Small intestine (tissue), 7 donors: ENCODE results near the gene FAM20C. TPM values are rescaled to one million over a fixed set of nuclear protein-coding genes. Genes with fewer than 3 reads are reported as not detected.
A peak's percentile ranks its signal among the peaks of the same experiment; 100 is the strongest.
"Not testable (repeated sequence)": the region's sequence is repeated elsewhere in the genome, so short reads cannot be mapped to it uniquely, and the experiment has no call there.

Source experiments
- DNase-seq, 2 donors: peaks; one replicate each; pipeline versions ENCODE4 v3.0.0 to v3.0.0-alpha.2; 2013
- FAIRE-seq: peaks from 2 replicates; lab custom pipeline; 2012; peaks lifted over from hg19 to GRCh38; lab: Jason Lieb, UNC
- H3K27ac ChIP-seq, 3 donors: one replicate each; pipeline ENCODE4 v1.5.1; 2013; ENCODE audit warnings: low read length in 2 of 3, mild to moderate bottlenecking in 2 of 3, control low read depth in 1 of 3, inconsistent platforms in 1 of 3, low read depth in 1 of 3, moderate library complexity in 1 of 3
- H3K27me3 ChIP-seq, 3 donors: one replicate each; pipeline ENCODE4 v1.6.1; 2013; ENCODE audit warnings: low read length in 3 of 3, inconsistent platforms in 1 of 3; ENCODE audit not compliant: control insufficient read depth in 3 of 3, insufficient read depth in 3 of 3
- H3K36me3 ChIP-seq, 3 donors: one replicate each; pipeline ENCODE4 v1.6.1; 2013; ENCODE audit warnings: low read length in 3 of 3, inconsistent platforms in 1 of 3, low read depth in 1 of 3, mild to moderate bottlenecking in 1 of 3, moderate library complexity in 1 of 3; ENCODE audit not compliant: control insufficient read depth in 3 of 3, insufficient read depth in 2 of 3
- H3K4me1 ChIP-seq, 3 donors: one replicate each; pipeline ENCODE4 v1.6.1; 2013; ENCODE audit warnings: low read length in 2 of 3, inconsistent platforms in 1 of 3, low read depth in 1 of 3, mild to moderate bottlenecking in 1 of 3, moderate library complexity in 1 of 3; ENCODE audit not compliant: control insufficient read depth in 3 of 3, insufficient read depth in 2 of 3
- H3K4me3 ChIP-seq, 3 donors: one replicate each; pipeline ENCODE4 v1.5.1; 2013; ENCODE audit warnings: low read length in 3 of 3, control low read depth in 1 of 3, inconsistent platforms in 1 of 3, low read depth in 1 of 3, mild to moderate bottlenecking in 1 of 3, moderate library complexity in 1 of 3
- H3K9me3 ChIP-seq, 2 donors: one replicate each; pipeline ENCODE4 v1.6.1; 2013; ENCODE audit warnings: low read depth in 1 of 2, low read length in 1 of 2; ENCODE audit not compliant: control insufficient read depth in 2 of 2, insufficient read depth in 1 of 2
- WGBS, 3 donors: extraction: QIAGEN DNeasy Blood & Tissue Kit; methylation state at CpG; one replicate each; pipeline ENCODE4 v1.1.7; 2013; 5-methylcytosine and 5-hydroxymethylcytosine counted together
- polyA plus RNA-seq, 4 donors: library from polyadenylated mRNA; stranded (reverse) in 3 of 4; unstranded in 1 of 4; fragments of 200-250 nt in 3 of 4; fragments of 120-200 nt in 1 of 4; gene quantifications; one replicate each; pipeline versions ENCODE4 v1.2.1 to v1.2.3, GENCODE V29; 2013
- donor health status: healthy with polysubstance abuse.
- donor health status: control.
- donor health status: control.
- donor health status: Bipolar disorder and iron deficiency.
- donor health status: healthy.

The FAM20C gene
- polyA plus RNA-seq, 4 donors, result 19.7 to 69.4 (median 32.1) TPM

GRCh38 chr7:240146-240676 is 47.8 kb downstream of the FAM20C start:
- DNase-seq, result no peak
- Histone ChIP-seq H3K4me1 (peaks cover 0 to 9% (median 0%) of the 10 kb centered on the region in 3 donors), H3K27me3 (no peaks in the 10 kb centered on the region), H3K27ac (no peak overlapping the region), H3K4me3 (no peak overlapping the region), H3K36me3 (peaks cover 0 to 60% (median 2%) of the 10 kb centered on the region in 3 donors), H3K9me3 (no peaks in the 10 kb centered on the region)
- no peak for FAIRE-seq

GRCh38 chr7:240887-241421 is 48.6 kb downstream of the FAM20C start:
- Histone ChIP-seq H3K27me3 (no peaks in the 10 kb centered on the region), H3K36me3 (peaks cover 0 to 60% (median 2%) of the 10 kb centered on the region in 3 donors), H3K4me3 (no peak overlapping the region), H3K9me3 (no peaks in the 10 kb centered on the region), H3K27ac (peak overlapping the region in 1 of 3 donors; percentile 47), H3K4me1 (peaks cover 0 to 16% (median 0%) of the 10 kb centered on the region in 3 donors)
- 42 to 68% (median 46%) methylated on average over 13 to 16 of the region's 16 CpGs for WGBS, 3 donors
- DNase-seq (no peak), FAIRE-seq (no peak)

GRCh38 chr7:241513-241912 is 49.1 kb downstream of the FAM20C start:
- DNase-seq (no peak), FAIRE-seq (no peak)
- WGBS, 3 donors, result 93 to 95% (median 93%) methylated on average over 13 of the region's 13 CpGs

GRCh38 chr7:242826-243579 is 50.6 kb downstream of the FAM20C start:
- H3K36me3 ChIP-seq, result peaks cover 2 to 68% (median 2%) of the 10 kb centered on the region in 3 donors

More at GRCh38 chr7:241513-241912, 49.1 kb downstream of the FAM20C start:
- H3K36me3 ChIP-seq, result peaks cover 0 to 60% (median 2%) of the 10 kb centered on the region in 3 donors
- no peaks in the 10 kb centered on the region for H3K27me3 ChIP-seq
- H3K4me1 ChIP-seq, result peaks cover 0 to 22% (median 0%) of the 10 kb centered on the region in 3 donors
- no peaks in the 10 kb centered on the region for H3K9me3 ChIP-seq
- H3K27ac ChIP-seq, result no peak overlapping the region
- H3K4me3 ChIP-seq, result no peak overlapping the region

GRCh38 chr7:243580-243978 is 51.2 kb downstream of the FAM20C start:
- FAIRE-seq, DNase-seq: not testable (repeated sequence)
- WGBS, 3 donors, result 88 to 94% (median 92%) methylated on average over 4 to 6 of the region's 10 CpGs

More at GRCh38 chr7:242826-243579, 50.6 kb downstream of the FAM20C start:
- not testable (repeated sequence) for H3K4me3 ChIP-seq, H3K27ac ChIP-seq, H3K9me3 ChIP-seq, FAIRE-seq, H3K27me3 ChIP-seq, DNase-seq
- 79 to 86% (median 83%) methylated on average over 5 to 12 of the region's 21 CpGs for WGBS, 3 donors
- H3K4me1 ChIP-seq, result peaks cover 0 to 37% (median 0%) of the 10 kb centered on the region in 3 donors

GRCh38 chr7:244974-245373 is 52.6 kb downstream of the FAM20C start:
- Histone ChIP-seq H3K9me3 (no peaks in the 10 kb centered on the region), H3K36me3 (peaks cover 2 to 88% (median 2%) of the 10 kb centered on the region in 3 donors)

More at GRCh38 chr7:243580-243978, 51.2 kb downstream of the FAM20C start:
- peaks cover 0 to 38% (median 0%) of the 10 kb centered on the region in 3 donors for H3K4me1 ChIP-seq
- not testable (repeated sequence) for H3K27ac ChIP-seq, H3K27me3 ChIP-seq, H3K4me3 ChIP-seq, H3K9me3 ChIP-seq
- peaks cover 2 to 74% (median 2%) of the 10 kb centered on the region in 3 donors for H3K36me3 ChIP-seq

GRCh38 chr7:245574-246295 is 53.4 kb downstream of the FAM20C start:
- peak overlapping the region in 1 of 3 donors; percentile 90 for H3K27ac ChIP-seq
- no peaks in the 10 kb centered on the region for H3K9me3 ChIP-seq
- no peak overlapping the region for H3K4me3 ChIP-seq
- DNase-seq, result no peak
- H3K36me3 ChIP-seq, result peaks cover 2 to 93% (median 5%) of the 10 kb centered on the region in 3 donors
- FAIRE-seq, result no peak
- no peaks in the 10 kb centered on the region for H3K27me3 ChIP-seq
- 90 to 92% (median 90%) methylated on average over 36 of the region's 36 CpGs for WGBS, 3 donors
- peaks cover 0 to 34% (median 0%) of the 10 kb centered on the region in 3 donors for H3K4me1 ChIP-seq

More at GRCh38 chr7:244974-245373, 52.6 kb downstream of the FAM20C start:
- no peaks in the 10 kb centered on the region for H3K27me3 ChIP-seq
- DNase-seq (no peak), FAIRE-seq (no peak)
- no peak overlapping the region for H3K4me3 ChIP-seq
- H3K4me1 ChIP-seq, result peaks cover 0 to 38% (median 0%) of the 10 kb centered on the region in 3 donors
- H3K27ac ChIP-seq, result no peak overlapping the region
- 82 to 89% (median 87%) methylated on average over 22 of the region's 22 CpGs for WGBS, 3 donors

- FAIRE-seq (no peak), DNase-seq (no peak)
- Histone ChIP-seq H3K36me3 (peaks cover 2 to 93% (median 5%) of the 10 kb centered on the region in 3 donors), H3K27me3 (no peaks in the 10 kb centered on the region), H3K4me3 (no peak overlapping the region), H3K27ac (peak overlapping the region in 1 of 3 donors; percentile 90), H3K4me1 (peaks cover 0 to 30% (median 0%) of the 10 kb centered on the region in 3 donors), H3K9me3 (no peaks in the 10 kb centered on the region)
- WGBS, 3 donors, result 85 to 91% (median 87%) methylated on average over 22 of the region's 22 CpGs
These were observed 54.1 kb downstream of the FAM20C start for GRCh38 chr7:246451-246850.
